Raji (cell line): ENCODE results near the gene INPP4B.

Source experiments
- POLR2A ChIP-seq: IDR thresholded peaks from 2 replicates; pipeline ENCODE4 v1.6.1; 2011; ENCODE audit warnings: low read depth, low read length, control low read depth; ENCODE audit not compliant: insufficient read depth

Gene INPP4B

DNA sequence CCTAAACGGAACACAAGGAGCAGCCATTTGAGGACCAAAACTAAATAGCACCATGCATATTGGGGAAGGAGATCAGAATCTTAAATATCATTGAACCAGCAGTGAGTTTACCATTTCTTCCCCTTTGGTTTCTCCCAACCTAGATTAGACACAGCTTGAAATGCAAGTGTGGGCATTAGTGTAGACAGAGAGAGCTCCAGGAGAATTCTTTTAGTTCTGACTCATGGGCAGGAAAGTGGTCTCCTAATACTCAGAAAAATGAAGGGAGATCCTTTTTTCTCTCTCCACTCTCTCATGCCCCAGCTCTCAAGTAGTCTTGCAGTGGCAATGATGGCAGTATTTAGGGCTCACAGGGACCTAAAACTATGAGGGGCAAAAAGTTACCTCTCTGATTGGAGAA is 567.9 kb downstream of the INPP4B start:
- TF ChIP-seq POLR2A, result no peak

GRCh38 chr4:142274137-142274536 is 572.0 kb downstream of the INPP4B start:
- no peak for TF ChIP-seq POLR2A

DNA sequence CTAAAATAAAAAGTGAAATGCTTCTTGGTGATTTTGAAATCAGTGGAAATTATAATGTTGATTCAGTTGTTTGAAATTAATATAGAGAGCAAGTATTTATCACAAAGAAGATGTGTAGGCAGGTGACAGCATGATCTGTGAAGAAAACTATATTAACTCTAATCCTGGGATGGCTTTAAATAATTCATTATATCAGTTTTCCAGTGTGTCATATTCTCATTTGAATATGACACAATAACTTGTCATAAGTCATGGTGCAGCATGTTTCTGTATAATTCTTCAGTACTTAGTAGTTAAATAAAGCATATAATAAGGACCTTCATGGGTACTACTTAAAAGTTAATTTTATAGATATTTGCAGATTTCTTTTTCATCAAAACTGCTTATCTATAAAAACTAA is 573.6 kb downstream of the INPP4B start:
- TF ChIP-seq POLR2A, result no peak

DNA sequence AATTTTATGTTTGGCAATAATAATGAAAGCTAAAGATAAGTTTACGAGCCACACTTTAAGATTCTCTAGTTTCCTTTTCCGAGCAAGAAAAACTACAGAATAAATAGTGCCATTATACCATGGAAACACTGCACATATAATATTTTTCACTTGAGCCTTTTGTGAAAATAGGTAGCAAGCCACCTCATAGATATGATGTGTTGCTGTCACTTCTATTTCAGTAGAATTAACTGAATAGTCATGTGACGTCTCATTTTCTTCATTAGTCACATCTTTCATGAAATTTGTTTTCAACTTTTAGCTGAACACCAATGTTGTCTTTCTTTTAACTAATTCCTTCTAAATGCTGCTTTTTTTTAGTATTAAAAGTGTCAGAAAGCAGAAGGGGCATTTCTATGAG is 574.3 kb downstream of the INPP4B start:
- no peak for TF ChIP-seq POLR2A

- no peak for TF ChIP-seq POLR2A
Measured at GRCh38 chr4:142267101-142267500, 579.0 kb downstream of the INPP4B start.

- no peak for TF ChIP-seq POLR2A
Measured at GRCh38 chr4:142265946-142266345, 580.2 kb downstream of the INPP4B start.

DNA sequence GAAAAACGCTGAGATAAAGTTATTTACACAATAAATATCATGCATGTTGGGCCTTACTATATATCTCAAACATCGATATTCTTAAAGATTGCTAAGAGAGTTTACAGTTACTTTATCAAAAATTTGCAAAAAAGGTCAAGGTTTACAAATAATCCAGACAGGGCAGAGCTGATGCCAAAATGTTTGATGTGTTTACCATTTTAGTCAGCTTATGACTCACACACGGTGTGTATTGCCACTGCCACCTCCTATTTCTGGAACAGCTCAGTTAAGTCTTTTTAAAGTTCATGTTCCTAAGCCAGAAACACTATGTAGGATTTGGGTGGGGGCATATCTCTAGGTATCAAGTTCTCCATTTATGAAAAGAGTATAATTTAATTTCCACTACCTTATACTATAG is 580.6 kb downstream of the INPP4B start:
- TF ChIP-seq POLR2A, result no peak

DNA sequence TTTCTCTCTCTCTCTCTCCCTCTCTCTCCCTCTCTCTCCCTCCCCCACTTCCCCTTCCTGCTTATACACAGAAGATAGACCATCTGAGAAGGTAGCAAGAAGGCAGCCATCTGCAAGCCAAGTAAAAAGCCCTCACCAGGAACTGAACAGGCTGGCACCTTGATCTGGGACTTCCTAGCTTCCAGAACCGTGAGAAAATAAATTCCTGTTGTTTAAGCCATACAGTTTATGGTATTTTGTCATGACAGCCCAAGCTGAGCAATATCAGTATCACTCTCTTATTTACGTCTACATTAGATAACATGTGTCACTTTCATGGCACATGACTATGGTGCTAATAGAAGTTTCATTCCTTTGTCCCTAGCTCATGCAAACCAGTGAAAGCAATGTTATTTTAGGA is 581.1 kb downstream of the INPP4B start:
- TF ChIP-seq POLR2A, result no peak

- no peak for TF ChIP-seq POLR2A
Measured at GRCh38 chr4:142262956-142263355, 583.1 kb downstream of the INPP4B start.

DNA sequence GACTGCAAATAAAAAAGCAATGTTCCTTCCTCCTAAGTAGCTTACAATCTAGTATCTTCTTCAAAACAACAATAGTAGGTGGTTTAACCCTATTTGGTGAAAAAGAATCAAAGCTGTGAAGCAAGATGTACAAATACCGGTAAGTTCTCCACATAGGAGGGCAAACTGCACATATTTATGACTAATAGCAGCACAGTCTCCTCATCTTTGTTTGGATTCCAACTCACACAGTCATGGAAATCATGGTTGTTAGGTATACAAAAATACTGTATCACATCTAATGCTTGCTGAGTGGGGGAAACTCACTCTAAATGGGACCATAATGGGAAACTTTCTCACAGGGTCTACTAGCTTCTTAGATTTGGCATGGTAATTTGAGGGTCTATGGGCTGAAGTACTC is 597.2 kb downstream of the INPP4B start:
- no peak for TF ChIP-seq POLR2A

DNA sequence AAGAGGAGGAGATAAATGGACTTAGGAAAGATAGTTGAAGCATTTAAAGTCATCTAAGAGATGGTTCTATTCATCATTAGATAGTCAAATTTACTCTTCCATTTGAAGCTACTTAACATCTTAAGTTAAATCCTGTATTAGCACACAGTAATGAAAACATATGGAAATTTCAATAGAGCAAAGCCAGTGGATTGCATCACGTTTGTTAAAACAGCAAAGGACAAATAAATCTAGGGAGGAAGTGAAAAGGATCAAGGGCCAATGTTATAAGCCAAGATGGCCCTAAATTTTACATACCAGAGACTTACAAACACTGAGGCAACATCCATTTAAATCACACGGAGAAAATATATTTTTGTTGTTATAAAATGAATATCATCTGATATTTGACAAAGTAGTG is 602.8 kb downstream of the INPP4B start:
- TF ChIP-seq POLR2A, result no peak

DNA sequence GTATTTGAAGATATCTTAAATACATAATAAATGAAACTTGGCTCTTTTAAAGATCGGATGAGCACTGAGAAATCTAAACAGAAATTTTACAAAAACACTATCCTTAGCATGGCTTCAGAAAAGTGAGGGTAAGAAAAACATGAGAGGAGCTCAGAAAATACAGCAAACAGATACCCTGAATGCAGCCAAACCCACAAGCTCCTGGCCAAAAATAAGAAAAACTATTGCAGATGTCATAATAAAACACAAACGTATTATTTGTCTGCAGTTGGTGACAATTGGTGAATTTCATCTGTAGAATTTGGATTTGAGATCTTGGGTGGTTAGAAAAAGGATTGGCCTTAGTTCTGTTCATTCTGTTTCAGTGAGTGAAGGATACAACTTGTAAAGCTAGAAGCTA is 603.9 kb downstream of the INPP4B start:
- TF ChIP-seq POLR2A, result no peak

- TF ChIP-seq POLR2A, result no peak
Measured at GRCh38 chr4:142238589-142238988, 607.5 kb downstream of the INPP4B start.

GRCh38 chr4:142236268-142236667 is 609.8 kb downstream of the INPP4B start:
- no peak for TF ChIP-seq POLR2A

DNA sequence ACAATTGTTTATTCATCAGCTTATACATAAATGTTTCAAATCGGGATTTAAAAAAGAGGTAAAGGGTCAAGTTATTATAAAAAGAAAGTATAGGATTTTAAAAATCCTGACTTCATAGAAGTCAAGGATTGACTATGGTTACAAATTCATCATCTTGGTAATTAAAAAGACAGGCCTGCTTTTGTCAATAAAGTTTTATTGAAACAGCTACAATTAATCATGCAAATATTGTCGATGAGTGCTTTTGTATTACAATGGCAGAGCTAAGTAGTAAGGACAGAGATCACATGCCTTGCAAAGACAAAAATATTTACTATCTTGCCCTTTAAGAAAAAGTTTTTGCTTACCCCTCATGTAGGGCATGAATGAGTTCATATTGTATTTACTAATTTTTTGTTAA is 614.3 kb downstream of the INPP4B start:
- TF ChIP-seq POLR2A, result no peak

DNA sequence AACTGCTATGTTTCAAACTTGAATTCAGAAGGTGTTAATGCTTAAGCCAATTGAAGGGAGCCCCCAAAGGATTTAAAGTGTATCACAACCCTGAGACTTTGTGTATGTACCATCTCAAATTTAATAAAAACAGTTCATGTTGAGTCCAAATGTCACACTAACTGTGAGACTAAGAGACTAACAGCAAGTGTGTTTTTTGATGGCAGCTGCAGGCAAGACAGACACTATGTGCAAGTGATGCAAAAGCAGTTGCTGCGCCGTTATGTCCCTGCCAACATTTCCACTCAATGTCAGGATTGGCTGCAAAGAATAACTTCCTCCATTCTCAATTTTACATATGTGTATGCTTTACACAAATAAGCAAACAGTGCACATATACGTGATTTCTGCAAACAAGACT is 615.1 kb downstream of the INPP4B start:
- no peak for TF ChIP-seq POLR2A

DNA sequence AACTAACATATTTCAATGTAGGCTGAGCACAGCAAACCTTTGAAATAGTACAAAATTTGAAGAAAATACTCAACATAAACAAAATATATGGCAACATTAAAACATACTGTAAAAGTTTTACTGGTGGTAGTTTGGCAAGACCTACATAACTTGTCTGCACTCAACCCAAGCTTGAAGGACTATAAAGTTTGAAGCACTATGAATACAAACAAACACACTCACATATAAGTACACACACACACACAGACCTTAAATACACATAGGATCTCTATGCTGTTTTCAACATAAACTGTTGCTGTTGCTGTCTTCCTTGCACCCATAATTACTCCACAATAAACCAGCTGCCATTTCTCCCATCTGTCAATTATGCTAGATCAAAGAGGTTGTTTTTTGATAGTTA is 620.1 kb downstream of the INPP4B start:
- TF ChIP-seq POLR2A, result no peak

DNA sequence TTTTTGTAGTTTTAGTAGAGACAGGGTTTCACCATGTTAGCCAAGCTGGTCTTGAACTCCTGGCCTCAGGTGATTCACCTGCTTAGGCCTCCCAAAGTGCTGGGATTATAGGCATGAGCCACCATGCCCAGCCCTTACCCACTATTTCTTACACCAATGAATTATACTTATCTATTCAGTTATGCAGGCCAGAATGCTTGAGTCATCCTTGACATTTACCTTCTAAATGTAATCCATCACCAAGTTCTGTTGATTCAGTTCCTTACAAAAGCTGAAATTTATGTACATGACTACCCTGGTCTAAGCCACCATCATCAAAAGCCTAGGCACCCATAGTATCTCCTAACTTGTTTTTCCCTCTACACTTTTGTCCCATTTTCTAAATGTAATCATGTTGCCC is 624.0 kb downstream of the INPP4B start:
- no peak for TF ChIP-seq POLR2A
